Nephron progenitor cell (in vitro differentiated cells): ENCODE data around the gene SERINC2.
"Not testable (repeated sequence)": the region's sequence is repeated elsewhere in the genome, so short reads cannot be mapped to it uniquely, and the experiment has no call there.

ENCODE experiments used
- DNase-seq: peaks from one replicate; pipeline ENCODE4 v3.0.0; 2021
- H3K27ac Mint-ChIP-seq: 2 replicates; pipeline ENCODE4 v1.8.0; 2021; ENCODE audit warnings: mild to moderate bottlenecking, moderate library complexity, mixed read lengths
- H3K27me3 Mint-ChIP-seq: 2 replicates; pipeline ENCODE4 v1.8.0; 2021; ENCODE audit warnings: mild to moderate bottlenecking, low read depth, mixed read lengths; ENCODE audit not compliant: poor library complexity
- H3K36me3 Mint-ChIP-seq: 2 replicates; pipeline ENCODE4 v1.8.0; 2021; ENCODE audit warnings: low read depth, mixed read lengths
- H3K4me1 Mint-ChIP-seq: 2 replicates; pipeline ENCODE4 v1.8.0; 2021; ENCODE audit warnings: mixed read lengths
- H3K4me3 Mint-ChIP-seq: 2 replicates; pipeline ENCODE4 v1.8.0; 2021; ENCODE audit warnings: mild to moderate bottlenecking, moderate library complexity, mixed read lengths
- H3K9me3 Mint-ChIP-seq: 2 replicates; pipeline ENCODE4 v1.8.0; 2021; ENCODE audit warnings: mild to moderate bottlenecking, moderate library complexity, mixed read lengths
- CTCF ChIP-seq: fragments of 200-600 bp; sonication (generic); IDR thresholded peaks from 2 replicates; pipeline ENCODE4 v1.5.0; 2021; ENCODE audit warnings: antibody characterized with exemption

SERINC2 gene

GRCh38 chr1:31467005-31467674 lies 54.1 kb downstream of the SERINC2 start:
- peaks cover 16% of the 10 kb centered on the region for H3K9me3 Mint-ChIP-seq
- H3K36me3 Mint-ChIP-seq: no peaks in the 10 kb centered on the region
- peaks cover 25% of the 10 kb centered on the region for H3K27me3 Mint-ChIP-seq
- TF ChIP-seq CTCF: no peak
- H3K27ac Mint-ChIP-seq: no peak overlapping the region
- no peaks in the 10 kb centered on the region for H3K4me1 Mint-ChIP-seq
- no peak overlapping the region for H3K4me3 Mint-ChIP-seq
- DNase-seq: no peak

- Mint-ChIP-seq H3K27ac (no peak overlapping the region), H3K4me3 (no peak overlapping the region), H3K4me1 (no peaks in the 10 kb centered on the region), H3K36me3 (no peaks in the 10 kb centered on the region), H3K27me3 (peaks cover 21% of the 10 kb centered on the region), H3K9me3 (peaks cover 13% of the 10 kb centered on the region)
- no peak for DNase-seq
- TF ChIP-seq CTCF: no peak
Observed at GRCh38 chr1:31470794-31471315, 57.8 kb downstream of the SERINC2 start.

GRCh38 chr1:31471452-31472313 lies 58.7 kb downstream of the SERINC2 start:
- not testable (repeated sequence) for H3K4me3 Mint-ChIP-seq, H3K36me3 Mint-ChIP-seq, H3K9me3 Mint-ChIP-seq, DNase-seq, H3K4me1 Mint-ChIP-seq, H3K27ac Mint-ChIP-seq
- peaks cover 21% of the 10 kb centered on the region for H3K27me3 Mint-ChIP-seq

GRCh38 chr1:31472314-31472651 lies 59.3 kb downstream of the SERINC2 start:
- not testable (repeated sequence) for H3K4me1 Mint-ChIP-seq, H3K27ac Mint-ChIP-seq, DNase-seq, H3K36me3 Mint-ChIP-seq, H3K4me3 Mint-ChIP-seq, H3K9me3 Mint-ChIP-seq
- H3K27me3 Mint-ChIP-seq: peaks cover 21% of the 10 kb centered on the region

GRCh38 chr1:31472673-31473072 lies 59.7 kb downstream of the SERINC2 start:
- not testable (repeated sequence) for H3K4me3 Mint-ChIP-seq, H3K9me3 Mint-ChIP-seq, H3K4me1 Mint-ChIP-seq, DNase-seq, H3K27ac Mint-ChIP-seq, H3K36me3 Mint-ChIP-seq
- H3K27me3 Mint-ChIP-seq: peaks cover 21% of the 10 kb centered on the region

GRCh38 chr1:31473508-31473907 lies 60.5 kb downstream of the SERINC2 start:
- not testable (repeated sequence) for H3K4me3 Mint-ChIP-seq, DNase-seq, H3K27ac Mint-ChIP-seq, H3K9me3 Mint-ChIP-seq, H3K4me1 Mint-ChIP-seq, H3K36me3 Mint-ChIP-seq
- peaks cover 21% of the 10 kb centered on the region for H3K27me3 Mint-ChIP-seq

- H3K36me3 Mint-ChIP-seq, H3K4me1 Mint-ChIP-seq, H3K27ac Mint-ChIP-seq, H3K4me3 Mint-ChIP-seq, DNase-seq, H3K9me3 Mint-ChIP-seq: not testable (repeated sequence)
- peaks cover 18% of the 10 kb centered on the region for H3K27me3 Mint-ChIP-seq
Observed at GRCh38 chr1:31474567-31474966, 61.6 kb downstream of the SERINC2 start.

- peaks cover 8% of the 10 kb centered on the region for H3K27me3 Mint-ChIP-seq
- H3K9me3 Mint-ChIP-seq: peaks cover 29% of the 10 kb centered on the region
- no peak for TF ChIP-seq CTCF
- no peak for DNase-seq
- no peak overlapping the region for H3K4me3 Mint-ChIP-seq
- no peaks in the 10 kb centered on the region for H3K4me1 Mint-ChIP-seq
- H3K36me3 Mint-ChIP-seq: no peaks in the 10 kb centered on the region
- H3K27ac Mint-ChIP-seq: no peak overlapping the region
Observed at GRCh38 chr1:31476891-31477846, 64.2 kb downstream of the SERINC2 start.
